ENCODE data around the gene SLN.

The SLN gene

DNA sequence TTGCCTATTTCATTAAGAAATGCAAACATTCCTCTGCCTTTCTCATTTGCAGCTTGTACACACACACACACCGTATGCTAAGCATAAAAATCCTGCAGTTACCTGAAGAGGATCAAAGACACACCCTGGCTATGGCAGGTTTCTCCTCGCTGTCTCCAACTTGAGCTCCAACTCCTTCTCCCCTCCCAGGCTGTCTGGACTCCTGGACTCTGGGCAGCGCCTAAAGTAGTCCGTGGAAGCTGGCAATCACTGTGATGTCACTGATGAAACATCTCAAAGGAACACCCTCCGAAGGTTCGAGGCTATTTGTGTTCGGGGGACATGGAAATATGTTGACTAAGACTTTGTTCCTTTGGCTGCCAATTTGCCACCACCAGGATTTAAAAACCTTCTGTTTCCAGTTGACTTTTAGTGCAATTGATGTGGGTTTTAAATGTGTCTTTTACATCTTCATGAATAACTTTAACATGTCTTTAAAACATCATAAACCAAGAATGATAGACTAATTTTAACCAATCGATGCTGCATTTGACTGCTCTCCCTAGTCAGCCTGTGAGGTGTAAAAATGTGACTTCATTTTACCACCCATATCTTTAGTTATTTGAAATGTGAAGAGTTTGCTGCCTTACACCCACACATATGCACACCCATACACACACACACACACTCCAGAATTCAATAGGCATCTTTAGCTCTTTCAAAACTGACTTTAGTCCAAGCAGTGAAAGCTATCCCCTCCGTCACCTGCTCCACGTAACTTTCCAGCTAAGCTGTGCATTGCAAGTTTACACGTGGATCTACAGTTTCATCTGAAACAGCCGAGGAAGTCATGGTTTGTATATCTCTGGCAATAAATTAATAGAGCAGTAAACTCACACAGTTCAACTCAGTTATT, at the start of gene SLN:
TSS of gene SLN (minus strand) at position 196 of the 895 bp plus-strand sequence.
- DNase-seq = peak; percentile 2

DNA sequence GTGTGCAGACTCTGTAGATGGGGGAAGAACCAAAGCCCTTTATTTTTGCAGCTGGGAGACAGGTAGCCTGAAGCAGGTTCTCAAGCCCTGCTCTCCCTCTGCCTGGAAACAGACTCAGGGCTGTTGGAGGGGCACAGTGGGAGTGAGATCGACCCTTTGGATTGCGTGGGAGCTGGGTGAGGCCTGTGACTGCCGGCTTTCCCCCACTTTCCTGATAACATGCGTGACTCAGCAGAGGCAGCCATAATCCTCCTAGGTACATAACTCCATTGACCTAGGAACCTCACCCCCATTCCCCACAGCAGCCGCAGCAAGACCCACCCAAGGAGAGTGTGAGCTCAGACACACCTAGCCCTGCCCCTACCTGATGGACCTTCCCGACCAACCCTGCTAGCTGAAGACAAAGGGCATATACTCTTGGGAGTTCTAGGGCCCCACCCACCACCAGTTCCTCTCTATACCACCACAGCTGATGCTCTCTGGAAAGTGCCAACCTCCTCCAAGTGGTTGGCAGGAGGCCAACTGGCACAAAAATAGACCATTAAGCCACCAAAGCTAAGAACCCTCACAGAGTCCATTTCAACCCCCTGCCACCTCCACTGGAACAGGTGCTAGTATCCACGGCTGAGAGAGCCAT, 47.0 kb upstream of the SLN start:
- DNase-seq = peak; percentile 68

- no peak for DNase-seq
Measured at GRCh38 chr11:107757661-107758060, 45.8 kb upstream of the SLN start.

- DNase-seq = no peak
Measured at GRCh38 chr11:107756553-107756952, 44.7 kb upstream of the SLN start.

GRCh38 chr11:107752949-107753822, 41.3 kb upstream of the SLN start:
- DNase-seq = no peak

- DNase-seq = no peak
Measured at GRCh38 chr11:107752508-107752907, 40.7 kb upstream of the SLN start.

GRCh38 chr11:107751082-107751481, 39.2 kb upstream of the SLN start:
- DNase-seq = no peak

GRCh38 chr11:107750313-107750712, 38.5 kb upstream of the SLN start:
- DNase-seq = no peak

DNA sequence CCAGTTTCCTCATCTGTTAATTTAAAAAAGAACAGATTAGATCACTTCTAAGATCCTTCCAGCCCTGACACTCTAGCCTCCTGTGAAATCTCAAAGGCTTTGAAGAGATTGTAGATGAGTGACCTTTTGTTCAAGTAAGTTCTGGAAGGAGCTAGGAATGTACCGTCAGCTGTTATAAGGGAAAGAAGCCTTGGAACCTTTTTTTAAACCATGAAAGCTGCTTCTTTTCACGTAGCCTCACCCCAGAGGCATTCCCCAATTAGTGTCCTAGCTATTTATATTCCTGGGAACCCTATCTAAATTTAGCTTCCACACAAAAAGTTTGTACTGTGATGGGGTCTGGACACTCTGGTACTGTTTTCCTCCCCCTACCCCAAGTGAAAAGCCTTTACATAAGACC, 35.8 kb upstream of the SLN start:
- DNase-seq = no peak

- DNase-seq = no peak
Measured at GRCh38 chr11:107744736-107745135, 32.9 kb upstream of the SLN start.

GRCh38 chr11:107743191-107743590, 31.3 kb upstream of the SLN start:
- no peak for DNase-seq

DNA sequence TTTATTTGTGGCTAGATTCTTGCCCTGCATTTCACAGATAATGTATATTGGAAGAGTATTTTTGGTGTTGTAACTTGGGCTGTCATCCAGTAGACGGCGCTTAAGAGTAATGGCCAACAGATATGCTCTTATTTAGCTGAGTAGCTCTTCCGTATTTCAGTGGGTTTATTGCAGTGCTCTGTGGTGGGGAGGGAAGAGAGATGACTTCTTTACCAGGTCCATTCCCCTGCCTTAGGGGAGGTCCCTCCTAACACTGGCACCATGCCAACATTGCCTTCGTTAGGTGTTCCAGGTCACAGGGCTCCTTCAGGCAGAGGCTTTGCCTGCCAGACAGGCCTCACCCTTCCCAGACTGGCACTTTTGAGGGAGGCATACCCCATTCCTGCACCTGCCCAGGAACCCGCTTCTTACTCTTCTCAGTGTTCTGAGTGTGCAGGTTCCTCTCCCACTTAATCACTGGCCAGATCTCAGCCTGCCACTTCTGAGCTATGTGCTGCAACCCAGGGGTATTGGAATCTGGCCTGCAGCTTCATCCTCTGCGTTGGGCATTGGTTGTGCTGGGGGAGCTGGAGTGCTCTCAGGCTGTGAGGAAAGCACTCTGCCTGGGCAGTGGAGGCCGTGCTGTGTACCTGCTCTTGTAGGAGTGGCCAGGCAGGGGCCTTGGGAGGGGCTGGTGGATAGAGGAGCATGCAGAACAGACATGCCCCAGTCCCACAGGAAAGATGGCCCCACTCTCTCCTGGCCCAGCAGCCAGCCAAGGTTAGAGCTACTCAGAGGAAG, 29.4 kb upstream of the SLN start:
- DNase-seq = no peak

DNA sequence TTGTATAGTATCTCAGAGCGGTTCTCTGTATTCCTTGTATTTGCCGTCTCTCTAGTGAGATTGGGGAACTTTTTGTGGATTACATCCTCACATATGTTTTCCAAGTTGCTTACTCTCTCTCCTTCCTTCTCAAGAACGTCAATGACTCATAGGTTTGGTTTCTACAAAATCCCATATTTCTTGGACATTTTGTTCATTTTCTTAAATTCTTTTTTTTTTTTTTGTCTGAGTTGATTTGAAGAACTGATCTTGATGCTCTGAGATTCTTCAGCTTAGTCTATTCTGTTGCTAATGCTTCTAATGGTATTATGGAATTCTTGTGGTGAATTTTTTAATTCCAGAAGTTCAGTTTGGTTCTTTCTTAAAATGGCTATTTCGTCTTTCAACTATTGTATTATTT, 28.4 kb upstream of the SLN start:
- no peak for DNase-seq

- no peak for DNase-seq
Measured at GRCh38 chr11:107736546-107736945, 24.7 kb upstream of the SLN start.

DNA sequence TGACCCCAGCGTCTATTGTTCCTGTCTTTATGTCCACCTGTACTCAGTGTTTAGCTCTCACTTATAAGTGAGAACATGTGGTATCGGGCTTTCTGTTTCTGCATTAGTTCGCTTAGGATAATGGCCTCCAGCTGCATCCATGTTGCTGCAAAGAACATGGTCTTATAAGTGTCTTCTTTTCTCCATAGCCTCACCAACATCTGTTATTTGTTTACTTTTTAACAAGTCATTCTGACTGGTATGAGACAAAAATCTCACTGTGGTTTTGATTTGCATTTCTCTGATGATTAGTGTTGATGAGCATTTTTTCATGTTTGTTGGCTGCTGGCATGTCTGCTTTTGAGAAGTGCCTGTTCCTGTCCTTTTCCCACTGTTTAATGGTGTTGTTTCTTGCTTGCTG, 21.7 kb upstream of the SLN start:
- no peak for DNase-seq

- no peak for DNase-seq
Measured at GRCh38 chr11:107732689-107733051, 20.8 kb upstream of the SLN start.

GRCh38 chr11:107731941-107732688, 20.3 kb upstream of the SLN start:
- DNase-seq = no peak

GRCh38 chr11:107722662-107723061, 10.8 kb upstream of the SLN start:
- DNase-seq = no peak

DNA sequence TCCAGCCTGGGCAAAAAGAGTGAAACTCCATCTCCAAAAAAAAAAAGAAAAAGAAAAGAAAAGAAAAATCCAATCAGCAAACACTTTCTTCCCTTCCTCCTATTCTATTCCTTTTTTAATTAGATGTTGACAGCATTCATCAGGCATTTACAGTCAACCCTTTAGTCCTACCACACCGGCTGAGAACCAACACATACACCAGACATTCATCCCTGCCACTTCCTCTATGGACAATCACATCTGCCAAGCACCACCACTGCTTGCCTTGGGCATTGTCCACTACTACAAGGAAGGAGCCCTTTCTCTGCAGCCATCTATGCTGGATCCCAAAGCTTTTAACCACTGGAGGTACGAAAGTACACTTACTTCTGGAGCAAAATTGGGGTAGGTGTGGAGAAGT, 9.4 kb upstream of the SLN start:
- DNase-seq = no peak

GRCh38 chr11:107720303-107720774, 8.5 kb upstream of the SLN start:
- no peak for DNase-seq

DNA sequence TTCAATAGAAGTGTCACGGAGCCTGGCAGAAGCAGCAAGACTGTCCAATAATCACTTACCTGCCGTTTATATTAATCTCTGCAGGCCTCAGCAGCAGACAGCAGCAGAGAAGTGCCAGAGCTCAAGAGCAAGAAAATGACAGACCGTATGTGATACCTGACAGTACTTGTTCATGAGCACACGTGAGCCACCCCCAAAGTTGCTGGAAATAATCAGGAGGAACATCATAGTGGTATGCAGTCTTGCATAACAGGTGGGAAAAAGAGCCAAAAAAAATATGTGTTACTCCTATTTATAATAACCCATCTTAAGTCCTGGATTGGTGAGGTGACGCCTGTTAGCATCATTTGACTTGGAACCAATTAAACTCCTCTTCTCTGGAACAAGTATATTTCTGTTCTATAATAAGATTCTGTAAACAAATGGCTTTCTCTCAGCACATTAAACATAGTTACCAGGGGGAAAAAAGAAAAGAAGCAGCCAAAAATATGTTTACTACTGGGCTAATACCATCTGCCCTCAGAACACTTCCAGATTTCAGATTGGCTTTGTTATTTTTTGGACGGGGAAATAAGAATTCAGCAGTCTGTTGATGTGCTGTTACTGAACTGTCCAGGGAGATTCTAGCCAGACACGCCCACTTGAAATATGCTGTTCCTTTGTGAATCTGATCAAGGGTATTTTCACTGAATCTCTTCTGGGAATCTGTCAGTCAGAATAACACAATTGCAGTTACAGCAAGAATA, 7.9 kb upstream of the SLN start:
- DNase-seq = no peak

All from NCI-H1105 (cell line).